Pulmonary artery endothelial cell (primary cell): ENCODE results near the gene HS6ST2. TPM values are rescaled to one million over a fixed set of nuclear protein-coding genes. Genes with fewer than 3 reads are reported as not detected.

Experiments
- DNase-seq: peaks from one replicate; pipeline ENCODE4 v3.0.0-alpha.2; 2011; ENCODE audit warnings: low read depth, low spot score
- total RNA-seq: library from RNA; depleted of rRNA; stranded (reverse); fragments of >200 nt; gene quantifications from 2 replicates; pipeline ENCODE4 v1.2.3, GENCODE V29; 2014

Gene HS6ST2
- total RNA-seq, 1 donor from 2014 or later = 0.07 TPM

GRCh38 chrX:132618810-132619209, 339.6 kb downstream of the HS6ST2 start:
- DNase-seq = no peak

- DNase-seq = no peak
Observed at GRCh38 chrX:132615391-132616131, 342.9 kb downstream of the HS6ST2 start.

GRCh38 chrX:132614297-132614696, 344.1 kb downstream of the HS6ST2 start:
- no peak for DNase-seq

GRCh38 chrX:132613801-132614200, 344.6 kb downstream of the HS6ST2 start:
- no peak for DNase-seq

GRCh38 chrX:132612821-132613564, 345.4 kb downstream of the HS6ST2 start:
- DNase-seq = no peak

- DNase-seq = no peak
Observed at GRCh38 chrX:132610536-132610935, 347.9 kb downstream of the HS6ST2 start.

- DNase-seq = no peak
Observed at GRCh38 chrX:132609362-132609848, 349.0 kb downstream of the HS6ST2 start.

GRCh38 chrX:132603700-132604286, 354.6 kb downstream of the HS6ST2 start:
- no peak for DNase-seq

GRCh38 chrX:132602701-132603100, 355.7 kb downstream of the HS6ST2 start:
- no peak for DNase-seq

- DNase-seq = no peak
Observed at GRCh38 chrX:132594999-132595398, 363.4 kb downstream of the HS6ST2 start.

- DNase-seq = no peak
Observed at GRCh38 chrX:132594129-132594528, 364.3 kb downstream of the HS6ST2 start.

- no peak for DNase-seq
Observed at GRCh38 chrX:132592880-132593279, 365.5 kb downstream of the HS6ST2 start.

GRCh38 chrX:132591719-132592275, 366.6 kb downstream of the HS6ST2 start:
- DNase-seq = no peak

- no peak for DNase-seq
Observed at GRCh38 chrX:132590350-132591026, 367.9 kb downstream of the HS6ST2 start.

GRCh38 chrX:132584936-132585335, 373.5 kb downstream of the HS6ST2 start:
- DNase-seq = no peak

GRCh38 chrX:132576939-132577338, 381.5 kb downstream of the HS6ST2 start:
- DNase-seq = no peak

Other genes with a start within 250 kb of the HS6ST2 start
- not detected in 2 replicates for gene USP26, start 138.5 kb upstream of the HS6ST2 start, total RNA-seq